ENCODE results near the gene SPTBN1.

DNA sequence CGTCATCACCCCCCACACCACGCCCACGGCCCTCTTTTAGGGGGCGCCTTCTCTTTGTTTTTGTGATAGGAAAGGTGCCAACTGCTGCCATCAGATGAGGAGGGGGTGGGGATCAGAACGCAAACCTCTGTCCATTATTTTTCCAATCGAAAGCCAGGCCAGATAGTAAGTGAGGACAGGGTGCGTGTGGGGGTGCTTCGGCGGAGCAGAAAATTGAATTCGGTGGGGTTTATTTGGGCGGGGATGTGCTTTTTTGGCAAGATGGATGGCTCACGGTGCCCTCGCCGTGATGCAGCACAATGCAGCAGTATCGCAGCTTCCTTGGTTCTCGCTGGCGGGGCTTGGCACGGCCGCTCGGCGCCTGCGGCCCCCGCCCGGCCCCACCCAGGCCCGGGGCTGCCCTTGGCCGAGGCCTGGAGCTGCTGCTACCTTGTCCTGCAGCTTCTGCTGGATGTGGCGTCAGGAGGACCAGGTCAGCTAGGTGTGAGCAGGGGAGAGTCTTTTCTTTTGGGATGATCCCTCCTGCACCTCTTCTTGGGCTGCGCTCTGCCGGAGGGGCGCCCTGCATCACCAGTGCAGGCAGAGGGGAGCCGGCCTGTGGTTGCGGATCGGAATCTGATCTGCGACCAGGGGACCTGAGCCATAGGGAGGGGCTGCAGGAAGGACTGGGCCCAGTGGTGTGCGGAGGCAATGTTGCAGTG lies 1.3 kb downstream of the SPTBN1 start:
- TF ChIP-seq, protein P1, sequence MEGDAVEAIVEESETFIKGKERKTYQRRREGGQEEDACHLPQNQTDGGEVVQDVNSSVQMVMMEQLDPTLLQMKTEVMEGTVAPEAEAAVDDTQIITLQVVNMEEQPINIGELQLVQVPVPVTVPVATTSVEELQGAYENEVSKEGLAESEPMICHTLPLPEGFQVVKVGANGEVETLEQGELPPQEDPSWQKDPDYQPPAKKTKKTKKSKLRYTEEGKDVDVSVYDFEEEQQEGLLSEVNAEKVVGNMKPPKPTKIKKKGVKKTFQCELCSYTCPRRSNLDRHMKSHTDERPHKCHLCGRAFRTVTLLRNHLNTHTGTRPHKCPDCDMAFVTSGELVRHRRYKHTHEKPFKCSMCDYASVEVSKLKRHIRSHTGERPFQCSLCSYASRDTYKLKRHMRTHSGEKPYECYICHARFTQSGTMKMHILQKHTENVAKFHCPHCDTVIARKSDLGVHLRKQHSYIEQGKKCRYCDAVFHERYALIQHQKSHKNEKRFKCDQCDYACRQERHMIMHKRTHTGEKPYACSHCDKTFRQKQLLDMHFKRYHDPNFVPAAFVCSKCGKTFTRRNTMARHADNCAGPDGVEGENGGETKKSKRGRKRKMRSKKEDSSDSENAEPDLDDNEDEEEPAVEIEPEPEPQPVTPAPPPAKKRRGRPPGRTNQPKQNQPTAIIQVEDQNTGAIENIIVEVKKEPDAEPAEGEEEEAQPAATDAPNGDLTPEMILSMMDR (IDR thresholded peaks at IDR 0.05), result no peak
- TF ChIP-seq POLR2A (IDR thresholded peaks at IDR 0.05), result no peak
